SK-N-MC (cell line): Measurements from ENCODE around the gene DUSP12.

Experiments
- EZH2 ChIP-seq: fragments of 200-600 bp; sonication (generic); IDR thresholded peaks from one replicate; pipeline ENCODE4 v1.6.1; 2017; ENCODE audit warnings: antibody characterized with exemption
- POLR2AphosphoS5 ChIP-seq: IDR thresholded peaks from 2 replicates; pipeline ENCODE4 v1.6.1; 2012; ENCODE audit warnings: mild to moderate bottlenecking, low read depth, low read length, borderline replicate concordance

DNA sequence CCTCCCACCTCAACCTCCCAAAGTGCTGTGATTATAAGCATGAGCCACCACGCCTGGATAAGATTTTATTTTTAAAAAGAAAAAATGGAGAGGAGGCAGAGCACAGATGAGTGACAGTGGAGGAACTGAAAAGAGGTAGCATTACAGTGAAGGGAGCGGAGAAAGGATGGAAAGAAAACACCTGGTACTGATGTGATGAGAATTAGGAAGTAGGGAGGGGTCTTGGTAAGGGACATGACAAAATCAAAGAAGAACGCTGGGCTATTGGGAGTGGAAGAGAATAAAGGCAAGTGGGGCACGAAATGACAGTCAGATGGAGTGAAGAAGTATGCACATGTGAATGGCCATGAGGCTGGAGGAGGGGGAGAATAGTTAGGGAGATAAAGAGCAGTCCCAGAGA lies 40.2 kb upstream of the DUSP12 start:
- TF ChIP-seq EZH2 (no peak), POLR2AphosphoS5 (no peak)
